ENCODE results near the gene SP7. TPM values are rescaled to one million over a fixed set of nuclear protein-coding genes. Genes with fewer than 3 reads are reported as not detected.

Gene SP7
- total and polyA plus RNA-seq, 9 of the 15 experiments (the other 6 are each of a cell fraction or from before 2014, with no cell fraction given): 0.04 TPM; not detected in 8

- peak overlapping the region; percentile 88 for H3K27ac ChIP-seq (ENCODE audit: extremely low read depth, low read depth, low read length)
- H3K9me1 ChIP-seq (ENCODE audit: control insufficient read depth, insufficient read depth, low read length): no peaks in the 10 kb centered on the region
- BruUV-seq (replicated peaks): TSS peak; percentile 65
- DNase-seq (ENCODE audit: extremely low read depth in 1 of 4, low spot score in 3 of 4) (peak in 1 of 4 experiments; percentile 23), FAIRE-seq (no peak), ATAC-seq (peak; percentile 33)
- no peaks in the 10 kb centered on the region for H3K9me3 ChIP-seq (replicated peaks; ENCODE audit: control insufficient read depth, insufficient read depth, low read depth, low read length)
- H4K20me1 ChIP-seq (replicated peaks; ENCODE audit: control insufficient read depth, insufficient read depth, low read length): no peaks in the 10 kb centered on the region
- H3K36me3 ChIP-seq (ENCODE audit: control insufficient read depth, insufficient read depth, low read length): peaks cover 76% of the 10 kb centered on the region
- CTCF ChIA-PET (ENCODE audit: low intra/inter-chr PET ratio): no interaction called here
- 0% methylated on average over 12 of the region's 12 CpGs for WGBS (ENCODE audit: insufficient coverage, low coverage, missing lambda C conversion rate)
- H3K9ac ChIP-seq (ENCODE audit: insufficient read depth in 1 of 2, low read depth in 2 of 2, low read length in 2 of 2): peak overlapping the region; percentile 94 to 95
- peaks cover 28% of the 10 kb centered on the region for H3K79me2 ChIP-seq (ENCODE audit: control insufficient read depth, insufficient read depth, low read length)
- H3K4me1 ChIP-seq (replicated peaks in 1 of 2; ENCODE audit: control insufficient read depth in 2 of 2, insufficient read depth in 2 of 2, low read length in 2 of 2): peaks cover 23 to 28% of the 10 kb centered on the region in 2 experiments; a peak in 4 of 5 replicates
- POLR2A ChIA-PET: interaction anchor here (0.5 to 1.7 kb wide), 21 partner anchors 8 to 205 kb away, joined by 3 to 16 read pairs (median 4); partner anchors contain the start of genes AAAS and TARBP2
- H3K27me3 ChIP-seq (ENCODE audit: control insufficient read depth in 2 of 2, insufficient read depth in 2 of 2, low read length in 2 of 2): no peaks in the 10 kb centered on the region
- peak overlapping the region; percentile 100 for H3K4me2 ChIP-seq (ENCODE audit: insufficient read depth, low read length)
- intact Hi-C loops (cut with micrococcal nuclease): loop anchor here (1.0 kb wide), 1 partner anchor 25 kb away; the partner anchor contains the start of gene AAAS
- TF ChIP-seq CHD1 (IDR thresholded peaks at IDR 0.05; ENCODE audit: low read length) (peak; percentile 68), ZC3H4 (CRISPR knock-in tag; IDR thresholded peaks at IDR 0.05; ENCODE audit: borderline replicate concordance) (peak; percentile 93; the same call in 1 of the 2 replicates), STAG1 (CRISPR knock-in tag; IDR thresholded peaks at IDR 0.05; ENCODE audit: borderline replicate concordance) (peak; percentile 47; the same call in 1 of the 2 replicates), MLLT1 (IDR thresholded peaks at IDR 0.05) (0 out of 4 replicates have a peak, but pooled peaks of 1 of the 2 experiments have one; percentile 1), SAP30 (IDR thresholded peaks at IDR 0.05; ENCODE audit: borderline replicate concordance, insufficient read depth, low read depth, low read length, poor library complexity, severe bottlenecking) (peak; percentile 2), FOS (IDR thresholded peaks at IDR 0.05; ENCODE audit: extremely low read depth, insufficient read length) (no peak), RBM15 (IDR thresholded peaks at IDR 0.05; ENCODE audit: insufficient read depth, low read length) (no peak)
- H3K4me3 ChIP-seq: peak overlapping the region; percentile 70
- in situ Hi-C loops (cut with MboI): no loop called here
- H2AFZ ChIP-seq (ENCODE audit: low read depth, low read length): peak overlapping the region; percentile 99
These were observed 40.3 kb downstream of the SP7 start for GRCh38 chr12:53295891-53296219.

All from K562 (cell line).